Measurements from ENCODE around the gene COL8A1.
A peak's percentile ranks its signal among the peaks of the same experiment; 100 is the strongest.

Gene COL8A1

GRCh38 chr3:99627062-99627826 is 11.2 kb upstream of the COL8A1 start:
- Histone ChIP-seq H3K9me3 (ENCODE audit: control insufficient read depth, insufficient read depth, low read length) (no peaks in the 10 kb centered on the region), H3K36me3 (ENCODE audit: insufficient read depth, low read length) (no peaks in the 10 kb centered on the region), H3K4me1 (ENCODE audit: insufficient read depth, low read length) (0 out of 2 replicates have a peak, but pooled peaks cover 8% of the 10 kb centered on the region), H3K9ac (ENCODE audit: low read depth, low read length) (no peak overlapping the region)

GRCh38 chr3:99630815-99631214 is 7.6 kb upstream of the COL8A1 start:
- Histone ChIP-seq H3K4me1 (ENCODE audit: insufficient read depth, low read length) (peaks cover 40% of the 10 kb centered on the region), H3K36me3 (ENCODE audit: insufficient read depth, low read length) (no peaks in the 10 kb centered on the region), H3K9me3 (ENCODE audit: control insufficient read depth, insufficient read depth, low read length) (no peaks in the 10 kb centered on the region), H3K9ac (ENCODE audit: low read depth, low read length) (no peak overlapping the region)

- Histone ChIP-seq H3K9ac (ENCODE audit: low read depth, low read length) (no peak overlapping the region), H3K9me3 (ENCODE audit: control insufficient read depth, insufficient read depth, low read length) (no peaks in the 10 kb centered on the region), H3K4me1 (ENCODE audit: insufficient read depth, low read length) (peaks cover 45% of the 10 kb centered on the region), H3K36me3 (ENCODE audit: insufficient read depth, low read length) (no peaks in the 10 kb centered on the region)
Measured at GRCh38 chr3:99633887-99634558, 4.4 kb upstream of the COL8A1 start.

GRCh38 chr3:99634881-99635280 is 3.5 kb upstream of the COL8A1 start:
- no peak overlapping the region for H3K9ac ChIP-seq (ENCODE audit: low read depth, low read length)
- H3K36me3 ChIP-seq (ENCODE audit: insufficient read depth, low read length): no peaks in the 10 kb centered on the region
- H3K4me1 ChIP-seq (ENCODE audit: insufficient read depth, low read length): peaks cover 45% of the 10 kb centered on the region

GRCh38 chr3:99635348-99635747 is 3.0 kb upstream of the COL8A1 start:
- H3K36me3 ChIP-seq (ENCODE audit: insufficient read depth, low read length): no peaks in the 10 kb centered on the region
- no peak overlapping the region for H3K9ac ChIP-seq (ENCODE audit: low read depth, low read length)
- no peaks in the 10 kb centered on the region for H3K9me3 ChIP-seq (ENCODE audit: control insufficient read depth, insufficient read depth, low read length)
- peaks cover 45% of the 10 kb centered on the region for H3K4me1 ChIP-seq (ENCODE audit: insufficient read depth, low read length)

More at GRCh38 chr3:99634881-99635280, 3.5 kb upstream of the COL8A1 start:
- H3K9me3 ChIP-seq (ENCODE audit: control insufficient read depth, insufficient read depth, low read length): no peaks in the 10 kb centered on the region

GRCh38 chr3:99637016-99637367 is 1.4 kb upstream of the COL8A1 start:
- no peaks in the 10 kb centered on the region for H3K36me3 ChIP-seq (ENCODE audit: insufficient read depth, low read length)
- H3K9ac ChIP-seq (ENCODE audit: low read depth, low read length): peak overlapping the region; percentile 90; the same call in 1 of the 2 replicates
- peaks cover 47% of the 10 kb centered on the region for H3K4me1 ChIP-seq (ENCODE audit: insufficient read depth, low read length)
- H3K9me3 ChIP-seq (ENCODE audit: control insufficient read depth, insufficient read depth, low read length): no peaks in the 10 kb centered on the region

GRCh38 chr3:99637368-99638111 is 854 bp upstream of the COL8A1 start:
- H3K9me3 ChIP-seq (ENCODE audit: control insufficient read depth, insufficient read depth, low read length): no peaks in the 10 kb centered on the region
- no peaks in the 10 kb centered on the region for H3K36me3 ChIP-seq (ENCODE audit: insufficient read depth, low read length)
- peak overlapping the region; percentile 90 for H3K9ac ChIP-seq (ENCODE audit: low read depth, low read length)
- peaks cover 48% of the 10 kb centered on the region for H3K4me1 ChIP-seq (ENCODE audit: insufficient read depth, low read length)

GRCh38 chr3:99639579-99639978 is 1.2 kb downstream of the COL8A1 start:
- H3K9ac ChIP-seq (ENCODE audit: low read depth, low read length): no peak overlapping the region
- peaks cover 28% of the 10 kb centered on the region for H3K4me1 ChIP-seq (ENCODE audit: insufficient read depth, low read length)
- H3K9me3 ChIP-seq (ENCODE audit: control insufficient read depth, insufficient read depth, low read length): no peaks in the 10 kb centered on the region
- no peaks in the 10 kb centered on the region for H3K36me3 ChIP-seq (ENCODE audit: insufficient read depth, low read length)

- H3K36me3 ChIP-seq (ENCODE audit: insufficient read depth, low read length): no peaks in the 10 kb centered on the region
- H3K9me3 ChIP-seq (ENCODE audit: control insufficient read depth, insufficient read depth, low read length): no peaks in the 10 kb centered on the region
- no peak overlapping the region for H3K9ac ChIP-seq (ENCODE audit: low read depth, low read length)
- H3K4me1 ChIP-seq (ENCODE audit: insufficient read depth, low read length): peaks cover 25% of the 10 kb centered on the region
Measured at GRCh38 chr3:99640214-99640851, 1.9 kb downstream of the COL8A1 start.

- Histone ChIP-seq H3K9ac (ENCODE audit: low read depth, low read length) (no peak overlapping the region), H3K4me1 (ENCODE audit: insufficient read depth, low read length) (peaks cover 24% of the 10 kb centered on the region), H3K36me3 (ENCODE audit: insufficient read depth, low read length) (no peaks in the 10 kb centered on the region), H3K9me3 (ENCODE audit: control insufficient read depth, insufficient read depth, low read length) (no peaks in the 10 kb centered on the region)
Measured at GRCh38 chr3:99641480-99641879, 3.1 kb downstream of the COL8A1 start.

- Histone ChIP-seq H3K9me3 (ENCODE audit: control insufficient read depth, insufficient read depth, low read length) (no peaks in the 10 kb centered on the region), H3K36me3 (ENCODE audit: insufficient read depth, low read length) (no peaks in the 10 kb centered on the region), H3K4me1 (ENCODE audit: insufficient read depth, low read length) (peaks cover 24% of the 10 kb centered on the region), H3K9ac (ENCODE audit: low read depth, low read length) (no peak overlapping the region)
Measured at GRCh38 chr3:99641982-99642381, 3.6 kb downstream of the COL8A1 start.

- H3K4me1 ChIP-seq (ENCODE audit: insufficient read depth, low read length): peaks cover 27% of the 10 kb centered on the region
- no peaks in the 10 kb centered on the region for H3K36me3 ChIP-seq (ENCODE audit: insufficient read depth, low read length)
- no peaks in the 10 kb centered on the region for H3K9me3 ChIP-seq (ENCODE audit: control insufficient read depth, insufficient read depth, low read length)
- no peak overlapping the region for H3K9ac ChIP-seq (ENCODE audit: low read depth, low read length)
Measured at GRCh38 chr3:99644017-99644416, 5.6 kb downstream of the COL8A1 start.

- Histone ChIP-seq H3K4me1 (ENCODE audit: insufficient read depth, low read length) (peaks cover 27% of the 10 kb centered on the region), H3K9me3 (ENCODE audit: control insufficient read depth, insufficient read depth, low read length) (no peaks in the 10 kb centered on the region), H3K36me3 (ENCODE audit: insufficient read depth, low read length) (no peaks in the 10 kb centered on the region), H3K9ac (ENCODE audit: low read depth, low read length) (no peak overlapping the region)
Measured at GRCh38 chr3:99644746-99645145, 6.4 kb downstream of the COL8A1 start.
